Cardiac septum (tissue), 1 donor: ENCODE measurements around the gene PRKN. TPM values are rescaled to one million over a fixed set of nuclear protein-coding genes. Genes with fewer than 3 reads are reported as not detected.
"Not testable (repeated sequence)": the region's sequence is repeated elsewhere in the genome, so short reads cannot be mapped to it uniquely, and the experiment has no call there.

Experiments used
- DNase-seq: peaks from one replicate; pipeline ENCODE4 v3.0.0-alpha.2; 2020; ENCODE audit warnings: low spot score
- intact Hi-C: fragments of 100-400 bp; cut with DNase I; formaldehyde crosslinking; loops from one replicate; pipeline ENCODE4 v1.14.0; 2022
- total RNA-seq: library from RNA; stranded (reverse); fragmentation: NEBNext Ultra II Directional; extraction: Animal tissue kit (Norgen Biotek cat#: 25700); gene quantifications from one replicate; pipeline ENCODE4 v1.2.1, GENCODE V29; 2021
- donor health status: DM: no; HTN: no; CAD: no.

Gene PRKN
- total RNA-seq, 1 donor from 2014 or later = 23.2 TPM

DNA sequence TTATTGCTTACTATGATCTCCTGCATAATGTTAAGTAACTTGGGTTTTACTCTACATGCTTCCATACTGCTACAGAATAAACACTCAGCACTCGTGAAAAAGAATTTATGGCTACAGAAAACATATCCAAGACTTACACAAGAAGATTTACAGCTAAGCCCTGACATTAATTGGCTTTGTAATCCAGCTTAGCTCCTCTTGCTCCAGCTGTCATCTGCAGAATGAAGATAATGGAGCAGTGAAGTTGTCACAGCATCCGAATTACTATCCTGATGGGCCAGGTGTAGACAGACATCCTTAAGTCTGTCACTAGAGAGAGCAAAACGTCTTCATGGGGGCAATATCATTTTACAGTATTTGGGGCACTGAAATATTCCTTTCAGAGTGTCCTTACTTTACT, 155.3 kb downstream of the PRKN start:
- DNase-seq = no peak
- intact Hi-C loops = no loop called here

- no peak for DNase-seq
- intact Hi-C loops = no loop called here
Observed at GRCh38 chr6:162568266-162568665, 159.3 kb downstream of the PRKN start.

DNA sequence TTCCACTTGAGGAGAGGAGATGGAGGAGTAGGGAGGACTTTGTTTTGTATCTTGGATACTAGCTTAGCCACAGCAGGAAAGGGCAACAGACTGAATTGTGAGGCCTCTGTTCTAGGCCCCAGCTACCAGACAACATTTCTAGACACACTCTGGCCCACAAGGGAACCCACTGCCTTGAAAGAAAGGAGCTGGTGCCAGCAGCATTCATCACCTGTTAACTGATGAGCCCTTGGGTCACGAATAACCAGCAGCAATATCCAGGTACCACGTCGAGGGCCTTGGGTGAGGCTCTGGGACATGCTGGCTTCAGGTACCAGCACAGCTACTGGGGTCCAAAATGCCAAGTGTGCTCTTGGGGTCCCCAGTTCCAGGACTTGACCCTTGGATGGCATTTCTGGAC, 165.5 kb downstream of the PRKN start:
- intact Hi-C loops = no loop called here
- DNase-seq = no peak

- no peak for DNase-seq
- intact Hi-C loops = no loop called here
Observed at GRCh38 chr6:162560891-162561290, 166.7 kb downstream of the PRKN start.

GRCh38 chr6:162554531-162554930, 173.0 kb downstream of the PRKN start:
- DNase-seq = no peak
- intact Hi-C loops = no loop called here

- intact Hi-C loops = no loop called here
- DNase-seq = no peak
Observed at GRCh38 chr6:162546905-162547304, 180.7 kb downstream of the PRKN start.

- intact Hi-C loops = no loop called here
Observed at GRCh38 chr6:162543221-162543620, 184.3 kb downstream of the PRKN start.

GRCh38 chr6:162541019-162541601, 186.5 kb downstream of the PRKN start:
- intact Hi-C loops = no loop called here
- DNase-seq = no peak

More at GRCh38 chr6:162543221-162543620, 184.3 kb downstream of the PRKN start:
- no peak for DNase-seq

DNA sequence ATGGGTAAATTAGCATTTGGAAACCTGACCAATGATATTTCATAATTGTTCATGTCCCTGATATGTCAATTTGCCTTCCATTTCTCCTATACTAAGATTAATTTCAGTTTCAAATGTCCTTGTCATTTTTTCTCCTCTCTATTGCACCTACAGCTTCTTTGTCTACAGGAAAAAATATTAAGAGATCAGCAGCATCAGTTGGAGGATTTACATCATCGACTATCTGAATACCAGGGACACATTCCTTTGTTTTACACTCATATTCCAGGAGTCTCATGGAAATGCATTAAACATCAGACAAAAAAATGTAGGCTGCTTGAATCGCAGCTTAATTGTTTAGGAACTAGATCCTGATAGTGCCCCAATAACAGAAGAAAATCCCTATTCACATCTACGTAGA, 188.2 kb downstream of the PRKN start:
- intact Hi-C loops = loop anchor here (5.0 to 10.0 kb wide), 3 partner anchors 72 to 355 kb away; partner anchors contain the start of genes PACRG and PRKN
- no peak for DNase-seq

GRCh38 chr6:162538643-162539064, 188.9 kb downstream of the PRKN start:
- peak; percentile 82 for DNase-seq
- intact Hi-C loops = loop anchor here (5.0 to 10.0 kb wide), 3 partner anchors 71 to 354 kb away; partner anchors contain the start of genes PACRG and PRKN

DNA sequence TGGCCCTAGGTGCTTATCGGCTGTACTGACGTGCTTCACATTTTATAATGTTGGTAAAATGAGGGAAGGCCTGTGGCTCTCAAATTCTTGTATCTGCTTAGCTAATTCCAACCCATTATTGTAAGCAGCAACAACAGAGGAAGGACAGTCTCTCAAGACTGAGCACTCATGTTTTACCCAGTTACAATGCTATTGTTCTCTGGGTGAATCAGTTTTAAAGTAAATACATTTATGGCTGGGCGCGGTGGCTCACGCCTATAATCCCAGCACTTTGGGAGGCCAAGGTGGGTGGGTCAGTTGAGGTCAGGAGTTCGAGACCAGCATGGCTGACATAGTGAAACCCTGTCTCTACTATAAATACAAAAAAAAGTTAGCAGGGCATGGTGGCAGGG, 194.6 kb downstream of the PRKN start:
- intact Hi-C loops = loop anchor here (10.0 kb wide), 1 partner anchor 348 kb away; no protein-coding TSS in a partner anchor
- DNase-seq = no peak

- intact Hi-C loops = loop anchor here (10.0 kb wide), 1 partner anchor 348 kb away; no protein-coding TSS in a partner anchor
- no peak for DNase-seq
Observed at GRCh38 chr6:162532283-162533008, 195.1 kb downstream of the PRKN start.

DNA sequence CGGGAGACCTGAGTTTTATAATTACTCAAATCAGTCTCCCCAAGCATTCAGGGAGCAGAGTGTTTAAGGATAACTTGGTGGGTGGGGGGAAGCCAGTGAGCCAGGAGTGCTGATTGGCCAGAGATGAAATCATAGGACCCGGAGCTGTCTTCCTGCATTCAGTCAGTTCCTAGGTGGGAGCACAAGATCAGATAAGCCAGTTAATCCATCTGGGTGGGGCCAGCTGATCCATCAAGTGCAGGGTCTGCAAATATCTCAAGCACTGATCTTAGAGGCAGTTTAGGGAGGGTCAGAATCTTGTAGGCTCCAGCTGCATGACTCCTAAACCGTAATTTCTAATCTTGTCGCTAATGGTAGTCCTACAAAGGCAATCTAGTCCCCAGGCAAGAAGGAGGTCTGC, 196.2 kb downstream of the PRKN start:
- not testable (repeated sequence) for DNase-seq
- intact Hi-C loops = loop anchor here (10.0 kb wide), 1 partner anchor 347 kb away; no protein-coding TSS in a partner anchor

DNA sequence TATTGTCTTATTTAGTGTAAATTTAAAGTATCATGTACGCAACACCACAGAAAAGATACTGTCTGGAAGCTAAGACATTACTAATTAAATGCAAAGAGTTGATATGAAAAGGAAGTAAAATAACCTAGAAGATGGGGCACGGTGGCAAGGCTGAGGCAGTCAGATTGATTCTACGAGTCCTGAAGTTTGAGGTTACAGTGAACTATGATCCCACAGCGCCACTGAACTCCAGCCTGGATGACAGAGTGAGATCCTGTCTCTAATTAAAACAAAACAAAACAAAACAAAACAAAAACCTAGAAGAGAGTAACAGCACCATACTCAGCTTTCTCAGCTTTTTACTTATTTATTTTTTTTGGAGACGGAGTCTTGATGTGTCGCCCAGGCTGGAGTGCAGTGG, 199.0 kb downstream of the PRKN start:
- intact Hi-C loops = no loop called here
- no peak for DNase-seq

- no peak for DNase-seq
- intact Hi-C loops = no loop called here
Observed at GRCh38 chr6:162526960-162527359, 200.6 kb downstream of the PRKN start.

GRCh38 chr6:162525181-162525580, 202.4 kb downstream of the PRKN start:
- intact Hi-C loops = no loop called here
- no peak for DNase-seq

DNA sequence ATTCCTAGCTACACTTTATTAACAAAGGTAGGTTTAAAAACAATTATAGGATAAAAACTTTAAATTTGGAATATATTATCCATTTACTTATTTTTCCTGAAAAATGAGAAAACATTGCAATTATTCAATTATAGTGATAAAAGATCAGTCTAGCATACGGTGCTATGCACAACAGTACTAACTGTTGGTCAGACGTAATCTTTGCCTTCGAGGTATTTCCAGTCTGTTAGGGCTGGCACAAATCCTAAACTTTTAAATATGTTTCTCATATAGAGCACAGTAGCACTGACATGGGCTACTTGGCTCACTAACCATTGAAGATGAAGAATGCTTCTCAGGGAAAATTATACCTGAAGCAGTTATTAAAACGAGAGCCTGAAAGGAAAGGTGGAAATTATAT, 214.8 kb downstream of the PRKN start:
- intact Hi-C loops = no loop called here

GRCh38 chr6:162497389-162497788, 230.2 kb downstream of the PRKN start:
- intact Hi-C loops = no loop called here
- no peak for DNase-seq

More for the DNA sequence above, 214.8 kb downstream of the PRKN start:
- no peak for DNase-seq

GRCh38 chr6:162493917-162494316, 233.6 kb downstream of the PRKN start:
- intact Hi-C loops = no loop called here
- no peak for DNase-seq

DNA sequence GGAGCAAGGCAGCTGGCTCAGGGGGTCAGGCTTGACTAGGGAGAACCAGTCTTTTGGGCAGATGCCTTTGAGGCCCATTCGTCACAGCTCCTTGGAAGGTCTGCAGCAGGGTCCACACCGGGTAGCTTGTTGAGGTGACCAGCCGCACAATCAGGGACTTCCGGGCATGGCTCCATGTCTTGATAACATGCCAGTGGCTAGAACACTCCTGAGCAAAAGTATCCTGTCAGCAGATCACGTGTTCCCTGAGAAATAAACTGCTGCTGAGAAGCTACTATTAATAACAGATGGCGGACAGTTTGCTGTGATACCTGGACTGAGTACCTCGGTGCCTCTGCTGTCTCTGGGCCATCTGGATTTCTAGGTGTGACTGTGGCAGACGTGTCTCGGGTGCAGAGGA, 235.9 kb downstream of the PRKN start:
- intact Hi-C loops = no loop called here
- no peak for DNase-seq
